Thyroid gland (tissue), 4 donors: ENCODE measurements around the gene RPS6KL1. TPM values are rescaled to one million over a fixed set of nuclear protein-coding genes. Genes with fewer than 3 reads are reported as not detected.

Experiments
- DNase-seq, 2 donors: peaks; one replicate each; pipeline ENCODE4 v3.0.0-alpha.2; 2019
- H3K27ac ChIP-seq, 3 donors: fragments of 200-600 bp; sonication (generic); 1 replicate in 2 of 3; 2 replicates in 1 of 3; pipeline ENCODE4 v1.5.1; 2016 to 2019; ENCODE audit warnings: mild to moderate bottlenecking in 1 of 3, moderate library complexity in 1 of 3
- H3K27me3 ChIP-seq: fragments of 200-600 bp; sonication (generic); one replicate; pipeline ENCODE4 v1.5.1; 2019
- H3K36me3 ChIP-seq, 2 donors: fragments of 200-600 bp; sonication (generic); one replicate each; pipeline ENCODE4 v1.5.1; 2016 to 2019
- H3K4me1 ChIP-seq, 2 donors: fragments of 200-600 bp; sonication (generic); one replicate each; pipeline ENCODE4 v1.5.1; 2017 to 2019
- H3K4me3 ChIP-seq, 3 donors: fragments of 200-600 bp; sonication (generic); replicated peaks in 1 of 3; 1 replicate in 2 of 3; 2 replicates in 1 of 3; pipeline ENCODE4 v1.5.1; 2016; ENCODE audit warnings: mild to moderate bottlenecking in 1 of 3
- H3K9me3 ChIP-seq: fragments of 200-600 bp; sonication (generic); one replicate; pipeline ENCODE4 v1.5.1; 2017
- POLR2A ChIP-seq, 2 donors: fragments of 450-650 bp; IDR thresholded peaks; one replicate each; pipeline ENCODE4 v1.6.1; 2017; ENCODE audit warnings: antibody characterized with exemption in 2 of 2, mild to moderate bottlenecking in 2 of 2, moderate library complexity in 1 of 2
- WGBS, 2 donors: methylation state at CpG; one replicate each; pipeline ENCODE4 v1.1.5; 2017; 5-methylcytosine and 5-hydroxymethylcytosine counted together
- intact Hi-C: fragments of 100-400 bp; cut with DNase I; formaldehyde crosslinking; loops from one replicate; pipeline ENCODE4 v1.15.1; 2023
- total RNA-seq, 4 donors: library from RNA; depleted of rRNA; stranded (reverse); fragments of >200 nt; gene quantifications; one replicate each; pipeline ENCODE4 v1.2.3, GENCODE V29; 2016
- TF ChIP-seq, protein P1 (sequence below), 6 experiments: fragments of 200-600 bp in 3 of 6; fragments of 450-650 bp in 3 of 6; sonication (generic) in 3 of 6; IDR thresholded peaks; one replicate each; pipeline ENCODE4 v1.5.1; 2016 to 2019; ENCODE audit warnings: antibody characterized with exemption in 6 of 6, mild to moderate bottlenecking in 2 of 6, inconsistent platforms in 1 of 6, moderate library complexity in 1 of 6

RPS6KL1 gene
- total RNA-seq, 4 donors from 2014 or later, result 5.7 to 16.4 (median 9.5) TPM

DNA sequence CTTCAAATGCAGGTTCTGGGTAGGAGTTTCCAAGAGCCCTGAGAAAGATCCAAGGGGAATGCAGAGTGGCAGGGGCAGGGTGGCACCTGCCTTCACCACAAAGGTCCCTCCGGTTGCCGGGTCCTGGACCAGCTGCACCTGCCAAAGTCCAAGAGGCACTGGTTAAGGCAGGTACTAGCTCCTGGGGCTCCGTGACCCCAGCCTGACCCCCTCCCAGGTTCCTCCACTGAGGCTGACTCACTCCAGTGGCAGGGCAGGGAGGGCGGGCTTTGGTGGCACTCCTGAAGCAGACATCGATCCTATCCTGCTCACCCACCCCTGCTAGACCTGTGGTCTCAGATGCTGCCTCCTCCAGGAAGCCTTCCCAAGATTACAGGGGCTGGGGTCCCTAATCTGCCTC lies 11.4 kb downstream of the RPS6KL1 start:
- Histone ChIP-seq H3K27ac (no peak overlapping the region), H3K36me3 (no peaks in the 10 kb centered on the region), H3K4me3 (no peak overlapping the region), H3K9me3 (no peaks in the 10 kb centered on the region), H3K4me1 (peaks cover 8 to 21% of the 10 kb centered on the region in 2 donors), H3K27me3 (no peaks in the 10 kb centered on the region)
- no peak for DNase-seq
- 91 to 100% methylated on average over 5 of the region's 5 CpGs for WGBS, 2 donors
- TF ChIP-seq POLR2A (IDR thresholded peaks at IDR 0.05), result no peak
- TF ChIP-seq, protein P1, sequence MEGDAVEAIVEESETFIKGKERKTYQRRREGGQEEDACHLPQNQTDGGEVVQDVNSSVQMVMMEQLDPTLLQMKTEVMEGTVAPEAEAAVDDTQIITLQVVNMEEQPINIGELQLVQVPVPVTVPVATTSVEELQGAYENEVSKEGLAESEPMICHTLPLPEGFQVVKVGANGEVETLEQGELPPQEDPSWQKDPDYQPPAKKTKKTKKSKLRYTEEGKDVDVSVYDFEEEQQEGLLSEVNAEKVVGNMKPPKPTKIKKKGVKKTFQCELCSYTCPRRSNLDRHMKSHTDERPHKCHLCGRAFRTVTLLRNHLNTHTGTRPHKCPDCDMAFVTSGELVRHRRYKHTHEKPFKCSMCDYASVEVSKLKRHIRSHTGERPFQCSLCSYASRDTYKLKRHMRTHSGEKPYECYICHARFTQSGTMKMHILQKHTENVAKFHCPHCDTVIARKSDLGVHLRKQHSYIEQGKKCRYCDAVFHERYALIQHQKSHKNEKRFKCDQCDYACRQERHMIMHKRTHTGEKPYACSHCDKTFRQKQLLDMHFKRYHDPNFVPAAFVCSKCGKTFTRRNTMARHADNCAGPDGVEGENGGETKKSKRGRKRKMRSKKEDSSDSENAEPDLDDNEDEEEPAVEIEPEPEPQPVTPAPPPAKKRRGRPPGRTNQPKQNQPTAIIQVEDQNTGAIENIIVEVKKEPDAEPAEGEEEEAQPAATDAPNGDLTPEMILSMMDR (IDR thresholded peaks at IDR 0.05), result no peak
- intact Hi-C loops, result loop anchor here (10.0 kb wide), 1 partner anchor 173 kb away; no protein-coding TSS in a partner anchor

DNA sequence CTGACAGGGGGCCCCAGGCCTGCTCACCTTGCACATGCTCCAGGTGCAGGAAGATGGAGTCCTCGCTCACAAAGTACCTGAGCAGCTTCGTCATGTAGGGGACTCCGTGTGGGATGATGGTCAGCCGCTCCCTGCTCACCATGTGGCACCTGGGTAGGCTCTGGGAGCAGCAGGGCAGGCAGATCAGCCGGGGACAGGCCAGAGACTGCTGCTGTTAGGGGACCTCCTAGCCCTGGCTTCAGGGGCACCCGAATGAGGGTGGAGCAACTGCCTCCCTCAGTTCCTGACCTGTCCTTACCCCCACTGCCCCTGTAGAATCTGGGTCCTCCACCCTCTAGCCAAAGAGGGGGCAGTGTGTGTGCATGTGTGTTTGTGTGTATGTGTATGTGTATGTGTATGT lies 11.8 kb downstream of the RPS6KL1 start:
- H3K4me3 ChIP-seq, result no peak overlapping the region
- no peak overlapping the region for H3K27ac ChIP-seq
- peaks cover 7 to 20% of the 10 kb centered on the region in 2 donors for H3K4me1 ChIP-seq
- DNase-seq, result no peak
- TF ChIP-seq, protein P1 (IDR thresholded peaks at IDR 0.05), result no peak
- TF ChIP-seq POLR2A (IDR thresholded peaks at IDR 0.05), result no peak
- no peaks in the 10 kb centered on the region for H3K9me3 ChIP-seq
- H3K36me3 ChIP-seq, result no peaks in the 10 kb centered on the region
- intact Hi-C loops, result loop anchor here (10.0 kb wide), 1 partner anchor 174 kb away; no protein-coding TSS in a partner anchor
- no peaks in the 10 kb centered on the region for H3K27me3 ChIP-seq
- WGBS, 2 donors, result 90 to 96% methylated on average over 4 to 5 of the region's 6 CpGs

DNA sequence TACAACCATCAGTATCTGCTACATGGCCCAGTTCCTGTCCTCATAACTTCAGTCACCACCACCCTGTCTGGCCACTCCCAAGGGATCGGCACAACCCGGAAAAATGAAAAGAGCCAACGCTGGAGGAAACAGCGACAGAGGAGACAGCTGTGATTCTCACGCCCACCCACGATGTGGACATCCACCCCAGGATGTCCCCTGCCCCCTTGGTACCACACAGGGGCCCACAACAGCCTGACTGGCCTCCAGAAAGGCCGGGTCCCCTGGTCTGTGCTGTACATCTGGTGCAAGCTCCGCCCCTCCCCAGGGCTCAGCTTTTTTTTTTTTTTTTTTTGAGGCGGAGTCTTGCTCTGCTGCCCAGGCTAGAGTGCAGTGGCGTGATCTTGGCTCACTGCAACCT lies 12.5 kb downstream of the RPS6KL1 start:
- H3K4me3 ChIP-seq, result no peak overlapping the region
- intact Hi-C loops, result loop anchor here (10.0 kb wide), 1 partner anchor 174 kb away; no protein-coding TSS in a partner anchor
- no peaks in the 10 kb centered on the region for H3K36me3 ChIP-seq
- H3K9me3 ChIP-seq, result no peaks in the 10 kb centered on the region
- TF ChIP-seq, protein P1 (IDR thresholded peaks at IDR 0.05), result no peak
- TF ChIP-seq POLR2A (IDR thresholded peaks at IDR 0.05), result no peak
- no peak for DNase-seq
- 69 to 73% methylated on average over 10 of the region's 10 CpGs for WGBS, 2 donors
- H3K27ac ChIP-seq, result no peak overlapping the region
- peaks cover 12 to 20% of the 10 kb centered on the region in 2 donors for H3K4me1 ChIP-seq
- no peaks in the 10 kb centered on the region for H3K27me3 ChIP-seq

DNA sequence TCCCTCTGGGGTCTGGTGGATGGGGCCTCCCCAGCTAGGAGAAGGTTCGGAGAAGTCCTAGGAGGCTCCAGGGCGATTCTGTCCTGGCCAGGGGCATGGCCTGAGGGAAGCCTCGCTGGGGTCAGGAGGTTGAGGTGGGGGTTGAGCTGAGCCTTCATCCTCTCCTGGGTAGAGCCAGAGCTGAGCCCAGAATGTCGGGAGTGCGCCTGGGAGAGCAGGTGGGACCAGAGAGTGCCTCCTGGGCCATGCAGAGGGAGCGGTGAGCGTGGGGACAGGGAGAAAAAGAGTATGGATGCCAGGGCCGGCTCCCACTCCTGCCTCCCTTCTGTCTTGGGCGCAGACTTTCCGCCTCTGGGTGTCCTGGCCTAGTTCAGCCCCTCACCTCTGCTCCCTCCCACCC lies 13.1 kb downstream of the RPS6KL1 start:
- intact Hi-C loops, result loop anchor here (5.0 to 10.0 kb wide), 2 partner anchors 48 to 175 kb away; no protein-coding TSS in a partner anchor
- Histone ChIP-seq H3K9me3 (no peaks in the 10 kb centered on the region), H3K27ac (no peak overlapping the region), H3K4me3 (no peak overlapping the region), H3K27me3 (no peaks in the 10 kb centered on the region), H3K4me1 (peaks cover 13 to 20% of the 10 kb centered on the region in 2 donors), H3K36me3 (no peaks in the 10 kb centered on the region)
- WGBS, 2 donors, result 91 to 98% methylated on average over 9 to 10 of the region's 10 CpGs
- DNase-seq, result no peak
- TF ChIP-seq, protein P1 (IDR thresholded peaks at IDR 0.05), result no peak
- TF ChIP-seq POLR2A (IDR thresholded peaks at IDR 0.05), result no peak

DNA sequence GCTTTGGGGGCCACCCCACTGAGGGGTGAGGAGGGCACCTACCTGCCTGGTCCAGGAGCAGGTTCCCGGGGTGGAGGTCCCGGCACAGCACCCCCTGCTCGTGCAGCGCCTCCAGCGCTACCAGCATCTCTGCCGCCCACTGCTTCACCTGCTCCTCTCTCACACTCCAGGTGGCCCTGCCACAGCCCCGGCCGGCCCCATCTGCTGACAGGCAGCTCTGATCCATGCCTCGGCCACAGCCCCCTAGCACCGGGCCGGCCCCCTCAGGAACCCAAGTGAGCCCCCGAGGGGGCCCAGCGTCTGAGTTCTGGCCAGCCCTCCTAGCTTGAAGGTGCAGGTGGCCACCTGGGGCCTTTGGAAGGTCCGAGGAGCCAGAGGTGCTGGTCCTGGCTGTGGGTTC lies 13.6 kb downstream of the RPS6KL1 start:
- H3K4me1 ChIP-seq, result peaks cover 13 to 19% of the 10 kb centered on the region in 2 donors
- intact Hi-C loops, result loop anchor here (5.0 kb wide), 1 partner anchor 47 kb away; no protein-coding TSS in a partner anchor
- no peaks in the 10 kb centered on the region for H3K36me3 ChIP-seq
- H3K27ac ChIP-seq, result no peak overlapping the region
- WGBS, 2 donors, result 96 to 99% methylated on average over 8 to 9 of the region's 14 CpGs
- H3K4me3 ChIP-seq, result no peak overlapping the region
- no peaks in the 10 kb centered on the region for H3K27me3 ChIP-seq
- no peaks in the 10 kb centered on the region for H3K9me3 ChIP-seq
- TF ChIP-seq POLR2A (IDR thresholded peaks at IDR 0.05), result no peak
- TF ChIP-seq, protein P1 (IDR thresholded peaks at IDR 0.05), result no peak
- DNase-seq, result no peak
